SU-DHL-6 (cell line): Measurements from ENCODE around the gene PCP2.

Source experiments
- H2AFZ ChIP-seq: fragments of 200-600 bp; sonication (generic); 2 replicates; pipeline ENCODE4 v1.6.1; 2014; ENCODE audit warnings: low read depth, mild to moderate bottlenecking, moderate library complexity, mixed read lengths, antibody characterized with exemption, low read length; ENCODE audit not compliant: severe bottlenecking
- H3F3A ChIP-seq: fragments of 200-600 bp; shearing (Covaris generic); 2 replicates; pipeline ENCODE4 v1.6.0; 2016; ENCODE audit warnings: antibody characterized with exemption, mild to moderate bottlenecking; ENCODE audit not compliant: insufficient read depth
- H3K27ac ChIP-seq: fragments of 200-600 bp; sonication (generic); 2 replicates; pipeline ENCODE4 v1.5.1; 2016; ENCODE audit warnings: low read depth, mild to moderate bottlenecking, low read length, moderate library complexity, mixed read lengths
- H3K27me3 ChIP-seq: fragments of 200-600 bp; sonication (generic), shearing (Covaris generic); 2 replicates; pipeline ENCODE4 v1.6.0; 2014; ENCODE audit warnings: mild to moderate bottlenecking, low read length
- H3K36me3 ChIP-seq: fragments of 200-600 bp; sonication (generic); 2 replicates; pipeline ENCODE4 v1.6.1; 2014; ENCODE audit warnings: mild to moderate bottlenecking, low read length, mixed read lengths
- H3K4me2 ChIP-seq: fragments of 300-600, 200-600 bp; shearing (Covaris generic), sonication (generic); 2 replicates; pipeline ENCODE4 v1.6.0; 2014; ENCODE audit warnings: low read length, low read depth, mild to moderate bottlenecking; ENCODE audit not compliant: poor library complexity, severe bottlenecking
- H3K4me3 ChIP-seq: fragments of 200-600 bp; sonication (generic); 2 replicates; pipeline ENCODE4 v1.5.1; 2014; ENCODE audit warnings: antibody characterized with exemption, low read length, mild to moderate bottlenecking, mixed read lengths; ENCODE audit not compliant: insufficient read depth, poor library complexity, severe bottlenecking
- H3K79me2 ChIP-seq: fragments of 200-600 bp; sonication (generic); 2 replicates; pipeline ENCODE4 v1.6.1; 2014; ENCODE audit warnings: mild to moderate bottlenecking, low read length, moderate library complexity; ENCODE audit not compliant: insufficient read depth
- H3K9ac ChIP-seq: fragments of 200-600 bp; sonication (generic); 2 replicates; pipeline ENCODE4 v1.7.0; 2014; ENCODE audit warnings: mild to moderate bottlenecking, low read length
- H3K9me2 ChIP-seq: fragments of 200-600 bp; sonication (generic); replicated peaks from 2 replicates; pipeline ENCODE4 v1.6.1; 2014; ENCODE audit warnings: low read length; ENCODE audit not compliant: insufficient read depth
- H3K9me3 ChIP-seq: fragments of 200-600 bp; sonication (generic); 2 replicates; pipeline ENCODE4 v1.6.1; 2014; ENCODE audit warnings: low read length, mixed read lengths; ENCODE audit not compliant: insufficient read depth
- H4K20me1 ChIP-seq: fragments of 200-600 bp; sonication (generic); 2 replicates; pipeline ENCODE4 v1.6.1; 2014; ENCODE audit warnings: low read depth, mild to moderate bottlenecking, antibody characterized with exemption, low read length, moderate library complexity, mixed read lengths
- EZH2phosphoT487 ChIP-seq: fragments of 200-600 bp; sonication (generic), shearing (Covaris generic); conservative IDR thresholded peaks from 2 replicates; pipeline ENCODE4 v1.6.1; 2018; ENCODE audit warnings: mild to moderate bottlenecking, antibody characterized with exemption, low read length, moderate library complexity, mixed read lengths
- TF ChIP-seq, protein P1 (sequence below): fragments of 200-600 bp; sonication (generic); IDR thresholded peaks from one replicate; pipeline ENCODE4 v1.5.1; 2017; ENCODE audit warnings: antibody characterized with exemption, mild to moderate bottlenecking, low read length, moderate library complexity; ENCODE audit not compliant: insufficient read depth, poor library complexity, severe bottlenecking

Gene PCP2

GRCh38 chr19:7602935-7603497, 30.5 kb downstream of the PCP2 start:
- no peak overlapping the region for H3K9ac ChIP-seq
- TF ChIP-seq, protein P1, sequence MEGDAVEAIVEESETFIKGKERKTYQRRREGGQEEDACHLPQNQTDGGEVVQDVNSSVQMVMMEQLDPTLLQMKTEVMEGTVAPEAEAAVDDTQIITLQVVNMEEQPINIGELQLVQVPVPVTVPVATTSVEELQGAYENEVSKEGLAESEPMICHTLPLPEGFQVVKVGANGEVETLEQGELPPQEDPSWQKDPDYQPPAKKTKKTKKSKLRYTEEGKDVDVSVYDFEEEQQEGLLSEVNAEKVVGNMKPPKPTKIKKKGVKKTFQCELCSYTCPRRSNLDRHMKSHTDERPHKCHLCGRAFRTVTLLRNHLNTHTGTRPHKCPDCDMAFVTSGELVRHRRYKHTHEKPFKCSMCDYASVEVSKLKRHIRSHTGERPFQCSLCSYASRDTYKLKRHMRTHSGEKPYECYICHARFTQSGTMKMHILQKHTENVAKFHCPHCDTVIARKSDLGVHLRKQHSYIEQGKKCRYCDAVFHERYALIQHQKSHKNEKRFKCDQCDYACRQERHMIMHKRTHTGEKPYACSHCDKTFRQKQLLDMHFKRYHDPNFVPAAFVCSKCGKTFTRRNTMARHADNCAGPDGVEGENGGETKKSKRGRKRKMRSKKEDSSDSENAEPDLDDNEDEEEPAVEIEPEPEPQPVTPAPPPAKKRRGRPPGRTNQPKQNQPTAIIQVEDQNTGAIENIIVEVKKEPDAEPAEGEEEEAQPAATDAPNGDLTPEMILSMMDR = no peak
- no peak for TF ChIP-seq EZH2phosphoT487
- no peak overlapping the region for H2AFZ ChIP-seq
- H3K9me2 ChIP-seq = no peaks in the 10 kb centered on the region
- H3F3A ChIP-seq = no peaks in the 10 kb centered on the region
- no peak overlapping the region for H3K4me2 ChIP-seq
- no peak overlapping the region for H3K27ac ChIP-seq
- no peaks in the 10 kb centered on the region for H3K9me3 ChIP-seq
- no peaks in the 10 kb centered on the region for H3K27me3 ChIP-seq
- H3K79me2 ChIP-seq = no peaks in the 10 kb centered on the region
- H3K36me3 ChIP-seq = no peaks in the 10 kb centered on the region
- no peaks in the 10 kb centered on the region for H4K20me1 ChIP-seq
- no peak overlapping the region for H3K4me3 ChIP-seq

- Histone ChIP-seq H2AFZ (no peak overlapping the region), H3K4me3 (no peak overlapping the region), H3K9me3 (no peaks in the 10 kb centered on the region), H3K27me3 (no peaks in the 10 kb centered on the region), H3K27ac (no peak overlapping the region), H3K79me2 (no peaks in the 10 kb centered on the region), H4K20me1 (no peaks in the 10 kb centered on the region), H3K9ac (no peak overlapping the region), H3F3A (no peaks in the 10 kb centered on the region), H3K4me2 (no peak overlapping the region), H3K9me2 (no peaks in the 10 kb centered on the region), H3K36me3 (no peaks in the 10 kb centered on the region)
- TF ChIP-seq EZH2phosphoT487 = no peak
- TF ChIP-seq, protein P1 = no peak
Observed at GRCh38 chr19:7602240-7602934, 31.1 kb downstream of the PCP2 start.

GRCh38 chr19:7600721-7601120, 32.8 kb downstream of the PCP2 start:
- H3K79me2 ChIP-seq = no peaks in the 10 kb centered on the region
- no peaks in the 10 kb centered on the region for H3K27me3 ChIP-seq
- H3F3A ChIP-seq = no peaks in the 10 kb centered on the region

More at GRCh38 chr19:7600721-7601120, 32.8 kb downstream of the PCP2 start:
- no peaks in the 10 kb centered on the region for H3K9me2 ChIP-seq
- H3K4me3 ChIP-seq = no peak overlapping the region
- no peak for TF ChIP-seq EZH2phosphoT487
- TF ChIP-seq, protein P1 = no peak
- H3K27ac ChIP-seq = no peak overlapping the region
- no peaks in the 10 kb centered on the region for H3K36me3 ChIP-seq
- no peak overlapping the region for H2AFZ ChIP-seq
- no peak overlapping the region for H3K4me2 ChIP-seq
- no peaks in the 10 kb centered on the region for H4K20me1 ChIP-seq
- H3K9me3 ChIP-seq = no peaks in the 10 kb centered on the region
- no peak overlapping the region for H3K9ac ChIP-seq
